ENCODE results near the gene MRPS25.

- TF ChIP-seq ZNF416 (CRISPR knock-in tag; IDR thresholded peaks at IDR 0.05) (no peak), ATF2 (CRISPR knock-in tag; IDR thresholded peaks at IDR 0.05; ENCODE audit: borderline replicate concordance, low read depth) (no peak), CTCF (IDR thresholded peaks at IDR 0.05) (no peak), TCF7 (CRISPR knock-in tag; IDR thresholded peaks at IDR 0.05; ENCODE audit: low read depth) (no peak), MAX (CRISPR knock-in tag; IDR thresholded peaks at IDR 0.05) (no peak), MLX (CRISPR knock-in tag; IDR thresholded peaks at IDR 0.05) (no peak), JUN (CRISPR knock-in tag; IDR thresholded peaks at IDR 0.05) (no peak), PRRX2 (CRISPR knock-in tag; IDR thresholded peaks at IDR 0.05) (no peak), FOXJ3 (CRISPR knock-in tag; IDR thresholded peaks at IDR 0.05; ENCODE audit: borderline replicate concordance) (no peak), TEAD4 (CRISPR knock-in tag; IDR thresholded peaks at IDR 0.05) (no peak), CDX4 (CRISPR knock-in tag; IDR thresholded peaks at IDR 0.05; ENCODE audit: borderline replicate concordance) (no peak), IRF2 (CRISPR knock-in tag; IDR thresholded peaks at IDR 0.05; ENCODE audit: borderline replicate concordance, low read depth) (no peak), NR2C2 (CRISPR knock-in tag; IDR thresholded peaks at IDR 0.05) (no peak)
These were observed 32.8 kb upstream of the MRPS25 start for GRCh38 chr3:15097891-15098290.
